ENCODE results near the gene TMEM184A.

TMEM184A gene

GRCh38 chr7:1590887-1591286 lies 34.9 kb upstream of the TMEM184A start:
- POLR2A ChIA-PET = no interaction called here
- CTCF ChIA-PET = no interaction called here
- DNase-seq (ENCODE audit: extremely low spot score) = no peak
- no peak for TF ChIP-seq CTCF (IDR thresholded peaks at IDR 0.05; ENCODE audit: control extremely low read depth, extremely low read depth, low read depth, missing control alignments)

- no peak for DNase-seq (ENCODE audit: extremely low spot score)
- POLR2A ChIA-PET = no interaction called here
- CTCF ChIA-PET = interaction anchor here (1.5 kb wide), 1 partner anchor 619 kb away, joined by 4 read pairs; no protein-coding TSS in a partner anchor
- no peak for TF ChIP-seq CTCF (IDR thresholded peaks at IDR 0.05; ENCODE audit: control extremely low read depth, extremely low read depth, low read depth, missing control alignments)
Observed at GRCh38 chr7:1590476-1590875, 34.5 kb upstream of the TMEM184A start.

GRCh38 chr7:1588978-1589377 lies 33.0 kb upstream of the TMEM184A start:
- TF ChIP-seq CTCF (IDR thresholded peaks at IDR 0.05; ENCODE audit: control extremely low read depth, extremely low read depth, low read depth, missing control alignments) = no peak
- ChIA-PET CTCF (interaction anchor here (1.4 to 1.5 kb wide), 2 partner anchors 10 to 620 kb away, joined by 4 to 8 read pairs; no protein-coding TSS in a partner anchor), POLR2A (no interaction called here)
- DNase-seq (ENCODE audit: extremely low spot score) = no peak

GRCh38 chr7:1587738-1588137 lies 31.7 kb upstream of the TMEM184A start:
- POLR2A ChIA-PET = no interaction called here
- CTCF ChIA-PET = interaction anchor here (1.1 kb wide), 1 partner anchor 882 kb away, joined by 3 read pairs; no protein-coding TSS in a partner anchor
- no peak for DNase-seq (ENCODE audit: extremely low spot score)
- no peak for TF ChIP-seq CTCF (IDR thresholded peaks at IDR 0.05; ENCODE audit: control extremely low read depth, extremely low read depth, low read depth, missing control alignments)

- CTCF ChIA-PET = interaction anchor here (0.9 to 1.1 kb wide), 2 partner anchors 623 to 883 kb away, joined by 3 to 4 read pairs; no protein-coding TSS in a partner anchor
- POLR2A ChIA-PET = no interaction called here
Observed at GRCh38 chr7:1586827-1587705, 31.1 kb upstream of the TMEM184A start.

More at GRCh38 chr7:1586827-1587705, 31.1 kb upstream of the TMEM184A start:
- no peak for TF ChIP-seq CTCF (IDR thresholded peaks at IDR 0.05; ENCODE audit: control extremely low read depth, extremely low read depth, low read depth, missing control alignments)
- DNase-seq (ENCODE audit: extremely low spot score) = no peak
